DMS53 treated with DMSO at 0.1 percent for 48 hours (cell line): ENCODE measurements around the gene KDM1B.
A peak's percentile ranks its signal among the peaks of the same experiment; 100 is the strongest.

ENCODE experiments used
- DNase-seq: peaks from one replicate; lab custom pipeline; 2025; ENCODE audit not compliant: unreplicated experiment; lab: John Stamatoyannopoulos, UW

The KDM1B gene

GRCh38 chr6:18260448-18261106 lies 105.4 kb downstream of the KDM1B start:
- no peak for DNase-seq

GRCh38 chr6:18261877-18262276 lies 106.7 kb downstream of the KDM1B start:
- DNase-seq, result no peak

GRCh38 chr6:18262702-18263417 lies 107.6 kb downstream of the KDM1B start:
- no peak for DNase-seq

- DNase-seq, result peak; percentile 20
Measured at GRCh38 chr6:18263418-18264218, 108.4 kb downstream of the KDM1B start.

- DNase-seq, result peak; percentile 60
Measured at GRCh38 chr6:18264219-18264922, 109.1 kb downstream of the KDM1B start, which contains the start of gene DEK. Gene DEK (minus strand): TSS chr6:18264530. CDS start chr6:18263987, 543 bp downstream.

GRCh38 chr6:18264923-18265377 lies 109.7 kb downstream of the KDM1B start:
- peak; percentile 60 for DNase-seq

- no peak for DNase-seq
Measured at GRCh38 chr6:18265787-18266522, 110.7 kb downstream of the KDM1B start.

- no peak for DNase-seq
Measured at GRCh38 chr6:18266523-18266912, 111.3 kb downstream of the KDM1B start.

GRCh38 chr6:18268066-18268465 lies 112.8 kb downstream of the KDM1B start:
- no peak for DNase-seq

- DNase-seq, result no peak
Measured at GRCh38 chr6:18269253-18269652, 114.0 kb downstream of the KDM1B start.

- DNase-seq, result no peak
Measured at GRCh38 chr6:18269717-18270116, 114.5 kb downstream of the KDM1B start.

GRCh38 chr6:18270216-18270615 lies 115.0 kb downstream of the KDM1B start:
- DNase-seq, result no peak
